Endothelial cell of umbilical vein (primary cell): ENCODE data around the gene SF3B4. TPM values are rescaled to one million over a fixed set of nuclear protein-coding genes. Genes with fewer than 3 reads are reported as not detected.
A peak's percentile ranks its signal among the peaks of the same experiment; 100 is the strongest.

Experiments
- BruUV-seq: library from RNA; stranded (reverse); fragments of 400-500 nt; replicated peaks from 2 replicates; lab custom pipeline; 2021; lab: Mats Ljungman, UMichigan
- CTCF ChIA-PET: fragments of 300-600, 350-600 bp; sonication (Branson Sonifier 250); formaldehyde crosslinking; loops from one replicate; lab custom pipeline; 2021; ENCODE audit warnings: antibody characterized with exemption, inconsistent platforms; lab: Charles Lee
- POLR2A ChIA-PET: fragments of 300-600, 350-600 bp; sonication (Branson Sonifier 250); formaldehyde crosslinking; loops from one replicate; lab custom pipeline; 2021; ENCODE audit warnings: antibody characterized with exemption, inconsistent platforms; lab: Charles Lee
- DNase-seq: peaks from one replicate; pipeline ENCODE4 v3.0.0-alpha.2; 2011; ENCODE audit warnings: low read depth, low spot score
- FAIRE-seq: peaks from 2 replicates; lab custom pipeline; 2011; peaks lifted over from hg19 to GRCh38; lab: Jason Lieb, UNC
- H2AFZ ChIP-seq: 2 replicates; pipeline ENCODE4 v1.6.0; 2012; ENCODE audit warnings: low read depth, low read length, control low read depth, inconsistent platforms
- H3K27ac ChIP-seq: 2 replicates; pipeline ENCODE4 v1.5.1; 2011; ENCODE audit warnings: low read depth, mild to moderate bottlenecking, control low read depth, low read length, moderate library complexity; ENCODE audit not compliant: insufficient read depth
- H3K27me3 ChIP-seq, 2 experiments: 2 replicates each; pipeline versions ENCODE4 v1.6.0 to v1.6.1; 2011; ENCODE audit warnings: low read length in 2 of 2, mixed read lengths in 1 of 2; ENCODE audit not compliant: control insufficient read depth in 2 of 2, insufficient read depth in 2 of 2
- H3K36me3 ChIP-seq, 2 experiments: 2 replicates in 1 of 2; 3 replicates in 1 of 2; pipeline ENCODE4 v1.5.1; 2011; ENCODE audit warnings: low read length in 2 of 2, mild to moderate bottlenecking in 1 of 2, moderate library complexity in 1 of 2; ENCODE audit not compliant: control insufficient read depth in 2 of 2, insufficient read depth in 2 of 2; ENCODE audit errors: extremely low read depth in 1 of 2
- H3K4me1 ChIP-seq: 3 replicates; pipeline ENCODE4 v1.5.1; 2011; ENCODE audit warnings: mild to moderate bottlenecking, low read length; ENCODE audit not compliant: control insufficient read depth, insufficient read depth; ENCODE audit errors: extremely low read depth
- H3K4me2 ChIP-seq: 2 replicates; pipeline ENCODE4 v1.6.1; 2011; ENCODE audit warnings: low read length, control low read depth, mixed read lengths; ENCODE audit not compliant: insufficient read depth
- H3K4me3 ChIP-seq, 3 experiments: fragments of 200-600 bp in 1 of 3; sonication (generic), shearing (Covaris generic) in 1 of 3; replicated peaks in 1 of 3; 2 replicates each; pipeline ENCODE4 v1.5.1; 2011 to 2016; ENCODE audit warnings: control low read depth in 3 of 3, low read length in 3 of 3, mild to moderate bottlenecking in 2 of 3, inconsistent platforms in 1 of 3, low read depth in 1 of 3, moderate library complexity in 1 of 3; ENCODE audit not compliant: insufficient read depth in 1 of 3
- H3K79me2 ChIP-seq: 2 replicates; pipeline ENCODE4 v1.6.0; 2012; ENCODE audit warnings: low read length, inconsistent platforms; ENCODE audit not compliant: control insufficient read depth, insufficient read depth
- H3K9ac ChIP-seq: replicated peaks from 2 replicates; pipeline ENCODE3; 2011; ENCODE audit warnings: low read length, control low read depth; ENCODE audit not compliant: insufficient read depth; ENCODE audit errors: extremely low read depth
- H3K9me1 ChIP-seq: replicated peaks from 3 replicates; pipeline ENCODE4 v1.6.0; 2011; ENCODE audit warnings: mild to moderate bottlenecking, low read length; ENCODE audit not compliant: control insufficient read depth, insufficient read depth; ENCODE audit errors: extremely low read depth
- H3K9me3 ChIP-seq: replicated peaks from 2 replicates; pipeline ENCODE4 v1.5.1; 2012; ENCODE audit warnings: low read length, inconsistent platforms; ENCODE audit not compliant: control insufficient read depth, insufficient read depth
- H4K20me1 ChIP-seq: replicated peaks from 2 replicates; pipeline ENCODE3; 2011; ENCODE audit warnings: mild to moderate bottlenecking, low read length; ENCODE audit not compliant: control insufficient read depth, insufficient read depth; ENCODE audit errors: extremely low read depth
- EZH2 ChIP-seq: IDR thresholded peaks from 2 replicates; pipeline ENCODE4 v1.6.1; 2012; ENCODE audit warnings: borderline replicate concordance, low read depth, mild to moderate bottlenecking, moderate library complexity, low read length, inconsistent platforms; ENCODE audit not compliant: severe bottlenecking
- FOS ChIP-seq: IDR thresholded peaks from 2 replicates; pipeline ENCODE4 v1.6.1; 2011; ENCODE audit warnings: mild to moderate bottlenecking, low read length, moderate library complexity, borderline replicate concordance; ENCODE audit not compliant: insufficient read depth
- GATA2 ChIP-seq: IDR thresholded peaks from 2 replicates; pipeline ENCODE4 v1.7.0; 2011; ENCODE audit warnings: low read depth, mild to moderate bottlenecking, moderate library complexity, mixed read lengths, low read length; ENCODE audit not compliant: insufficient read length, insufficient read depth
- JUN ChIP-seq: IDR thresholded peaks from 2 replicates; pipeline ENCODE4 v1.6.1; 2011; ENCODE audit warnings: borderline replicate concordance, low read depth; ENCODE audit not compliant: insufficient read length, insufficient read depth
- MAX ChIP-seq: IDR thresholded peaks from 2 replicates; pipeline ENCODE4 v1.6.1; 2011; ENCODE audit not compliant: insufficient read depth, insufficient read length
- MYC ChIP-seq: IDR thresholded peaks from one replicate; pipeline ENCODE4 v1.6.1; 2011; ENCODE audit warnings: mild to moderate bottlenecking, low read depth, low read length
- POLR2A ChIP-seq: IDR thresholded peaks from 2 replicates; pipeline ENCODE4 v1.6.1; 2012; ENCODE audit warnings: low read depth, mild to moderate bottlenecking, control low read depth, low read length
- POLR2AphosphoS5 ChIP-seq: IDR thresholded peaks from 2 replicates; pipeline ENCODE4 v1.6.1; 2012; ENCODE audit warnings: low read depth, mild to moderate bottlenecking, control low read depth, low read length, moderate library complexity; ENCODE audit not compliant: insufficient read depth
- dilution Hi-C: fragments of 300-500 bp; cut with MboI; formaldehyde crosslinking; loops from one replicate; pipeline ENCODE4 v1.15.0; 2019; ENCODE audit warnings: low sequenced_read_pairs; ENCODE audit not compliant: extremely low pct_ligation_motif_present
- intact Hi-C: fragments of 100-400 bp; cut with micrococcal nuclease; formaldehyde crosslinking; loops from one replicate; pipeline ENCODE4 v1.10.0; 2022
- polyA plus RNA-seq, 4 experiments: library from polyadenylated mRNA; depleted of rRNA in 3 of 4; stranded (reverse) in 3 of 4; unstranded in 1 of 4; fragments of >200 nt; gene quantifications; 2 replicates each; pipeline versions ENCODE4 v1.2.1 to v1.2.3, GENCODE V29; 2011 to 2012; ENCODE audit warnings: missing spikeins in 1 of 4
- total RNA-seq: library from RNA; stranded (reverse); gene quantifications from 2 replicates; pipeline ENCODE4 v1.2.3, GENCODE V29; 2021

SF3B4 gene
- total and polyA plus RNA-seq, 2 donors (not counting 3 experiments of a cell fraction or from before 2014, with no cell fraction given) = 62.7 to 74.4 TPM

DNA sequence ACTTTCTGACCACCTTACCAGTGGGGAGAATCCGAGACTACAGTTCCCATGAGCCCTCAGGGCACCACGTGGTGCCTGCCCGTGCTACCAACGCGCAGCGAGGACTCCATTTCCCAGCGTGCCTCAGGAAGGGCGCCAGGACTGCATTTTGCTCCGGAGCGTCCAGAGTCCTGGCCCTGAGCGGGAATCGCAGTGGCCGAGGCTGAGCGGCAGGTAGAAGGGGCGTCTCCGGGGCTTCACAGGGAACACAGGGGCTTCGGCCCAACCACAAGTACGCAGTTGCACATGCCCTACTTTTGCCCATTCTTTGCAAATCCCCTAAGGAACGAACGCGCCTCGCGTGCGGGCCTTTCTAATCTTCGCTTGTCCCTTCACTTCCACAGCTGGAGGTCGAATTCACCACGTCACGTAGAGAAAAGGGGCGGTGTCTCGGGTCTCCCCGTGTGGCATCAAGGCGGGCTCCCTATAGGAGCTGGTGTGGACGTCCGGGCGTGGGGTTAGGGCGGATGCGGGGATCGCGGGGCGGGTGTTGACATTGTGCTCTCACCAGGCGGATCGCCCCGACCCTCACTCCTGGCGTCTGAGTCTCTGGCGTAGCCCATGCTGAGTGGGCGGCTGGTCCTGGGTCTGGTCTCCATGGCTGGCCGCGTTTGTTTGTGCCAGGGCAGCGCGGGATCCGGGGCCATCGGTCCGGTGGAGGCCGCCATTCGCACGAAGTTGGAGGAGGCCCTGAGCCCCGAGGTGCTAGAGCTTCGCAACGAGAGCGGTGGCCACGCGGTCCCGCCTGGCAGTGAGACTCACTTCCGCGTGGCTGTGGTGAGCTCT is 27.9 kb downstream of the SF3B4 start, which contains the start of gene BOLA1:
TSS of gene BOLA1 (plus strand) at position 109 of the 825 bp plus-strand sequence. CDS start at position 601, 492 bp downstream.
- CTCF ChIA-PET = interaction anchor here (0.6 to 1.1 kb wide), 3 partner anchors 12 to 287 kb away, joined by 3 to 6 read pairs (median 3); a partner anchor contains a TSS
- Histone ChIP-seq H3K4me1 (peaks cover 5% of the 10 kb centered on the region), H3K9me3 (no peaks in the 10 kb centered on the region), H3K9ac (peak within 1 kb of the TSS; percentile 7), H4K20me1 (no peaks in the 10 kb centered on the region), H3K4me3 (peak within 1 kb of the TSS in 2 of 3 experiments; percentile 12 to 55), H3K9me1 (no peaks in the 10 kb centered on the region), H3K27me3 (no peaks in the 10 kb centered on the region), H2AFZ (peak within 1 kb of the TSS; percentile 71), H3K27ac (peak within 1 kb of the TSS; percentile 12), H3K36me3 (no peaks in the 10 kb centered on the region), H3K79me2 (no peaks in the 10 kb centered on the region), H3K4me2 (peak within 1 kb of the TSS; percentile 19)
- intact Hi-C loops (loop anchor here (1.0 kb wide), 2 partner anchors 11 to 314 kb away; no protein-coding TSS in a partner anchor), dilution Hi-C loops (loop anchor here (25.0 kb wide), 1 partner anchor 138 kb away; no protein-coding TSS in a partner anchor)
- no TSS peak for BruUV-seq
- DNase-seq (peak; percentile 92), FAIRE-seq (peak; percentile 93)
- peak; percentile 76 for TF ChIP-seq POLR2AphosphoS5
- TF ChIP-seq GATA2 = no peak
- peak; percentile 99 for TF ChIP-seq MAX
- peak; percentile 71 for TF ChIP-seq MYC
- TF ChIP-seq POLR2A = peak; percentile 72
- POLR2A ChIA-PET = interaction anchor here (1.4 kb wide), 1 partner anchor 12 kb away, joined by 13 read pairs; a partner anchor contains a TSS

DNA sequence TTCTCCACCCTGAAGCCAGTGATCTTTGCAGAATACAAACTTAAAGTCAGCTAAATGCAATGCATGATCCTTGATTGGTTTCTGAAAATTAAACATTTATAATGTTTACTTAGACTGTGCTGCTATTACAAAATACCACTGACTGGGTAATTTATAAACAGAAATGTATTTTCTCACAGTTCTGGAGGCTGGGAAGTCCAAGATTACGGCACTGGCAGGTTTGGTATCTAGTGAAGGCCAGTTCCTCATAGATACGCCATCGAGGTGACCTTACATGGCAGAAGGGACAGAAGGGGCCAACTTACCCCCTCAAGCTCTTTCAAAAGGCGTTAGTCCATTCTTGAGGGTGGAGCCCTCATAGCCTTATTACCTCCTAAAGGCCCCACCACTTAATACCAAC is 31.0 kb downstream of the SF3B4 start:
- Histone ChIP-seq H3K4me2 (no peak overlapping the region), H2AFZ (no peak overlapping the region), H3K4me3 (no peak overlapping the region), H3K9me1 (no peaks in the 10 kb centered on the region), H3K4me1 (peaks cover 5% of the 10 kb centered on the region), H3K9me3 (no peaks in the 10 kb centered on the region), H3K9ac (no peak overlapping the region), H3K27ac (no peak overlapping the region), H3K36me3 (no peaks in the 10 kb centered on the region), H4K20me1 (no peaks in the 10 kb centered on the region), H3K79me2 (no peaks in the 10 kb centered on the region), H3K27me3 (peaks cover 0 to 2% of the 10 kb centered on the region in 2 experiments)
- DNase-seq (no peak), FAIRE-seq (no peak)
- dilution Hi-C loops (loop anchor here (25.0 kb wide), 1 partner anchor 141 kb away; no protein-coding TSS in a partner anchor), intact Hi-C loops (no loop called here)
- POLR2A ChIA-PET = no interaction called here
- TF ChIP-seq EZH2 (no peak), FOS (no peak), JUN (no peak), MYC (no peak), GATA2 (no peak), POLR2AphosphoS5 (no peak), MAX (no peak)
- BruUV-seq = no TSS peak
- CTCF ChIA-PET = interaction anchor here (1.3 kb wide), 1 partner anchor 9 kb away, joined by 3 read pairs; a partner anchor contains a TSS
